Subcutaneous adipose tissue (tissue), 4 donors: ENCODE measurements around the gene MICU1. TPM values are rescaled to one million over a fixed set of nuclear protein-coding genes. Genes with fewer than 3 reads are reported as not detected.

Experiments used
- total RNA-seq, 4 donors: library from RNA; depleted of rRNA; stranded (reverse); fragments of >200 nt; gene quantifications; one replicate each; pipeline ENCODE4 v1.1.0, GENCODE V29; 2016
- TF ChIP-seq, protein P1 (sequence below): fragments of 450-650 bp; IDR thresholded peaks from one replicate; pipeline ENCODE4 v1.5.1; 2016; ENCODE audit warnings: low read depth, mild to moderate bottlenecking, control low read depth, antibody characterized with exemption, moderate library complexity

The MICU1 gene
- total RNA-seq, 4 donors from 2014 or later: 26.9 to 42.5 (median 34.9) TPM

GRCh38 chr10:72335394-72336258 is 290.3 kb downstream of the MICU1 start:
- TF ChIP-seq, protein P1, sequence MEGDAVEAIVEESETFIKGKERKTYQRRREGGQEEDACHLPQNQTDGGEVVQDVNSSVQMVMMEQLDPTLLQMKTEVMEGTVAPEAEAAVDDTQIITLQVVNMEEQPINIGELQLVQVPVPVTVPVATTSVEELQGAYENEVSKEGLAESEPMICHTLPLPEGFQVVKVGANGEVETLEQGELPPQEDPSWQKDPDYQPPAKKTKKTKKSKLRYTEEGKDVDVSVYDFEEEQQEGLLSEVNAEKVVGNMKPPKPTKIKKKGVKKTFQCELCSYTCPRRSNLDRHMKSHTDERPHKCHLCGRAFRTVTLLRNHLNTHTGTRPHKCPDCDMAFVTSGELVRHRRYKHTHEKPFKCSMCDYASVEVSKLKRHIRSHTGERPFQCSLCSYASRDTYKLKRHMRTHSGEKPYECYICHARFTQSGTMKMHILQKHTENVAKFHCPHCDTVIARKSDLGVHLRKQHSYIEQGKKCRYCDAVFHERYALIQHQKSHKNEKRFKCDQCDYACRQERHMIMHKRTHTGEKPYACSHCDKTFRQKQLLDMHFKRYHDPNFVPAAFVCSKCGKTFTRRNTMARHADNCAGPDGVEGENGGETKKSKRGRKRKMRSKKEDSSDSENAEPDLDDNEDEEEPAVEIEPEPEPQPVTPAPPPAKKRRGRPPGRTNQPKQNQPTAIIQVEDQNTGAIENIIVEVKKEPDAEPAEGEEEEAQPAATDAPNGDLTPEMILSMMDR: no peak

GRCh38 chr10:72334825-72335393 is 291.0 kb downstream of the MICU1 start:
- TF ChIP-seq, protein P1: no peak

GRCh38 chr10:72334196-72334824 is 291.6 kb downstream of the MICU1 start:
- TF ChIP-seq, protein P1: no peak

DNA sequence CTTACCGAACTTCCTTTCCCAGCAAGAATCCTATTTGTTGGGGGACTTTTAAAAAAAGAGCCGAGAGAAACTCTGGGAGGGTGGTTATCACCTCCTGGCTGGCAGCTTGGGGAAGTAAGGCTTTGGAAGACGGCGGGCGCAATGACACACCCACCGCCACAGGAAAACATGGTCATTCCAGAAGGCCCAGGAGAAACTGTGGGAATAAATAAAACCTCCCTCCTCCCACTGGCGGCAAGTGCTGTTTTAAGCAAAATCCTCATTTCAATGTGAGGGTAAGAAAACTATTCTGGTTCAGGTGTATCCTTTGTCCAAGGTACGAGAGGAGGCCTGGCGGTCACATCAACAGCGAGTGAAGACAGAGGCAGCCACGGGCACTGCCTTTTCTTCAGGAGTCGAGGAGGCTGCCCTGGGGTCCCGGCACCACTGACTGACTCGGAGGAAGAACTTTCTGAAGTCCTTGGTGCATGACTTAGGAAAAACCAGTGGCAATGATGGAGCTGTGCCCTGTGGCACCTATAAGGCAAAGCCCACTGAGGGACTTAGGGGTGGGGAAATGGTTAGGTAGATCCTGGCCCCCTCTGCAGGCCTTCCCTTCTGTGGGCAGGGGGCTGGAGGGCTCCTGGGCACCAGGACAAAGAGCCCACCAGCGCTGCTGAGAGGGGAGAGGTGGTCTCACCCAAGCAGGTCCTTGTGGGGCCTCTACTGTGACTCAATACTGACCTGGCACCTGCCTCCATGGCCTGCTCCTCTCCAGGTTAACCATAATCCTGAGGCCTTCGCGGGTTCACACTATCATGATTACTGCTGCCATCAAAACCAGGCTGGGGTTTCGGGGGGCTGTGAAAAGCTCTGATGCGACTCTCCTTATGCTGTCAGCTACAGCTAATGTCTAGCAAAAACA is 292.5 kb downstream of the MICU1 start:
- TF ChIP-seq, protein P1: no peak

- TF ChIP-seq, protein P1: no peak
These were observed 293.3 kb downstream of the MICU1 start for GRCh38 chr10:72332423-72333111.

GRCh38 chr10:72331575-72332422 is 294.1 kb downstream of the MICU1 start:
- TF ChIP-seq, protein P1: no peak
